ENCODE measurements around the gene WNT1. TPM values are rescaled to one million over a fixed set of nuclear protein-coding genes. Genes with fewer than 3 reads are reported as not detected.

The WNT1 gene
- total RNA-seq, 4 donors from 2014 or later = not detected

GRCh38 chr12:48973531-48973930 is 4.6 kb upstream of the WNT1 start:
- intact Hi-C loops (cut with DNase I; ENCODE audit: low total_unique reads) = no loop called here
- no peak for DNase-seq
- H3K4me1 ChIP-seq = peaks cover 0 to 13% of the 10 kb centered on the region in 2 donors
- no peak overlapping the region for H3K27ac ChIP-seq
- peaks cover 29 to 36% of the 10 kb centered on the region in 2 donors for H3K27me3 ChIP-seq
- TF ChIP-seq CTCF (IDR thresholded peaks at IDR 0.05) (no peak), POLR2A (IDR thresholded peaks at IDR 0.05) (no peak)
- H3K4me3 ChIP-seq = no peak overlapping the region
- no peaks in the 10 kb centered on the region for H3K36me3 ChIP-seq
- no peaks in the 10 kb centered on the region for H3K9me3 ChIP-seq

GRCh38 chr12:48973941-48974673 is 4.0 kb upstream of the WNT1 start:
- H3K4me1 ChIP-seq = peaks cover 0 to 19% of the 10 kb centered on the region in 2 donors
- DNase-seq = no peak
- no peaks in the 10 kb centered on the region for H3K9me3 ChIP-seq
- H3K27ac ChIP-seq = no peak overlapping the region
- peaks cover 31 to 41% of the 10 kb centered on the region in 2 donors for H3K27me3 ChIP-seq
- TF ChIP-seq CTCF (IDR thresholded peaks at IDR 0.05) (peak in 3 of 4 experiments; percentile 10 to 13 (median 10)), POLR2A (IDR thresholded peaks at IDR 0.05) (no peak)
- no peaks in the 10 kb centered on the region for H3K36me3 ChIP-seq
- intact Hi-C loops (cut with DNase I; ENCODE audit: low total_unique reads) = no loop called here
- H3K4me3 ChIP-seq = no peak overlapping the region

- peaks cover 33 to 55% of the 10 kb centered on the region in 2 donors for H3K27me3 ChIP-seq
- H3K27ac ChIP-seq = no peak overlapping the region
- no peak overlapping the region for H3K4me3 ChIP-seq
- peaks cover 0 to 36% of the 10 kb centered on the region in 2 donors for H3K4me1 ChIP-seq
- no peaks in the 10 kb centered on the region for H3K36me3 ChIP-seq
- intact Hi-C loops (cut with DNase I; ENCODE audit: low total_unique reads) = no loop called here
- no peak for DNase-seq
- H3K9me3 ChIP-seq = no peaks in the 10 kb centered on the region
- TF ChIP-seq CTCF (IDR thresholded peaks at IDR 0.05) (peak; percentile 47 to 73 (median 68)), POLR2A (IDR thresholded peaks at IDR 0.05) (no peak)
These were observed 536 bp upstream of the WNT1 start for GRCh38 chr12:48977290-48978281.

- intact Hi-C loops (cut with DNase I; ENCODE audit: low total_unique reads) = no loop called here
- Histone ChIP-seq H3K4me1 (peaks cover 0 to 36% of the 10 kb centered on the region in 2 donors), H3K27ac (no peak overlapping the region), H3K4me3 (no peak overlapping the region), H3K27me3 (peaks cover 28 to 50% of the 10 kb centered on the region in 2 donors), H3K36me3 (no peaks in the 10 kb centered on the region), H3K9me3 (no peaks in the 10 kb centered on the region)
- TF ChIP-seq CTCF (IDR thresholded peaks at IDR 0.05) = no peak
- TF ChIP-seq POLR2A (IDR thresholded peaks at IDR 0.05) = no peak
- DNase-seq = no peak
These were observed 849 bp downstream of the WNT1 start for GRCh38 chr12:48978741-48979601.
